OCI-LY7 (cell line): ENCODE measurements around the gene CLGN. TPM values are rescaled to one million over a fixed set of nuclear protein-coding genes. Genes with fewer than 3 reads are reported as not detected.

Experiments
- BruUV-seq: library from RNA; stranded (reverse); fragments of 400-500 nt; replicated peaks from 2 replicates; lab custom pipeline; 2021; lab: Mats Ljungman, UMichigan
- CTCF ChIA-PET: fragments of 300-600 bp; sonication (Branson Sonifier 250); formaldehyde crosslinking; loops from one replicate; lab custom pipeline; 2022; ENCODE audit warnings: antibody characterized with exemption; ENCODE audit not compliant: unreplicated experiment; lab: Charles Lee
- POLR2A ChIA-PET: fragments of 300-600 bp; sonication (Branson Sonifier 250); formaldehyde crosslinking; loops from one replicate; lab custom pipeline; 2022; ENCODE audit warnings: antibody characterized with exemption; lab: Charles Lee
- DNase-seq: peaks from one replicate; pipeline ENCODE4 v3.0.0-alpha.2; 2015; ENCODE audit warnings: low spot score
- H2AFZ ChIP-seq: fragments of 200-600 bp; sonication (generic), shearing (Covaris generic); 2 replicates; pipeline ENCODE4 v1.6.1; 2014; ENCODE audit warnings: mild to moderate bottlenecking, antibody characterized with exemption, low read length, moderate library complexity
- H3K27ac ChIP-seq: fragments of 200-600 bp; sonication (generic); 2 replicates; pipeline ENCODE4 v1.5.1; 2014; ENCODE audit warnings: mixed run types, low read depth, mild to moderate bottlenecking, moderate library complexity, low read length, inconsistent platforms; ENCODE audit not compliant: poor library complexity, severe bottlenecking
- H3K36me3 ChIP-seq: fragments of 200-600 bp; sonication (generic); 2 replicates; pipeline ENCODE4 v1.6.1; 2014; ENCODE audit warnings: mild to moderate bottlenecking, antibody characterized with exemption, low read length, moderate library complexity, mixed read lengths; ENCODE audit not compliant: insufficient read depth
- H3K4me1 ChIP-seq: fragments of 200-600 bp; sonication (generic); 2 replicates; pipeline ENCODE4 v1.5.1; 2014; ENCODE audit warnings: mild to moderate bottlenecking, low read length; ENCODE audit not compliant: insufficient read depth, poor library complexity, severe bottlenecking
- H3K4me2 ChIP-seq: fragments of 200-600 bp; sonication (generic); 2 replicates; pipeline ENCODE4 v1.6.1; 2014; ENCODE audit warnings: mild to moderate bottlenecking, low read length
- H3K4me3 ChIP-seq: fragments of 200-600 bp; sonication (generic); 2 replicates; pipeline ENCODE4 v1.5.1; 2014; ENCODE audit warnings: mild to moderate bottlenecking, low read depth, low read length; ENCODE audit not compliant: poor library complexity, severe bottlenecking
- H3K79me2 ChIP-seq: fragments of 200-600 bp; sonication (generic); 2 replicates; pipeline ENCODE4 v1.6.1; 2016; ENCODE audit warnings: low read depth, mild to moderate bottlenecking, low read length, moderate library complexity, mixed read lengths; ENCODE audit not compliant: insufficient read depth
- H3K9me2 ChIP-seq: fragments of 200-600 bp; sonication (generic); 2 replicates; pipeline ENCODE4 v1.6.1; 2016; ENCODE audit warnings: mild to moderate bottlenecking, low read length, mixed read lengths; ENCODE audit not compliant: insufficient read depth
- H3K9me3 ChIP-seq: fragments of 200-600 bp; sonication (generic); 2 replicates; pipeline ENCODE4 v1.6.1; 2014; ENCODE audit warnings: mild to moderate bottlenecking, mixed run types, low read length, mixed read lengths
- H4K20me1 ChIP-seq: fragments of 200-600 bp; sonication (generic); 2 replicates; pipeline ENCODE4 v1.6.1; 2014; ENCODE audit warnings: mild to moderate bottlenecking, antibody characterized with exemption, low read length, moderate library complexity, mixed read lengths; ENCODE audit not compliant: insufficient read depth
- CTCF ChIP-seq: fragments of 200-600 bp; sonication (generic); conservative IDR thresholded peaks from 2 replicates; pipeline ENCODE4 v1.5.1; 2014; ENCODE audit warnings: mild to moderate bottlenecking, antibody characterized with exemption, low read length, moderate library complexity, mixed read lengths
- EZH2phosphoT487 ChIP-seq: fragments of 200-600 bp; sonication (generic); IDR thresholded peaks from 2 replicates; pipeline ENCODE4 v1.6.1; 2018; ENCODE audit warnings: low read depth, borderline replicate concordance, mild to moderate bottlenecking, mixed run types, antibody characterized with exemption, low read length, moderate library complexity, mixed read lengths
- intact Hi-C: fragments of 100-400 bp; cut with micrococcal nuclease; formaldehyde crosslinking; loops from one replicate; pipeline ENCODE4 v1.10.0; 2022; ENCODE audit not compliant: unreplicated experiment
- total RNA-seq, 2 experiments: library from RNA; depleted of rRNA in 1 of 2; stranded (reverse); fragments of >200 nt in 1 of 2; shearing (Covaris generic) in 1 of 2; gene quantifications; 2 replicates each; pipeline ENCODE4 v1.2.3, GENCODE V29; 2014 to 2022

CLGN gene
- total RNA-seq, 2 experiments from 2014 or later, result 1.1 to 2.5 TPM

DNA sequence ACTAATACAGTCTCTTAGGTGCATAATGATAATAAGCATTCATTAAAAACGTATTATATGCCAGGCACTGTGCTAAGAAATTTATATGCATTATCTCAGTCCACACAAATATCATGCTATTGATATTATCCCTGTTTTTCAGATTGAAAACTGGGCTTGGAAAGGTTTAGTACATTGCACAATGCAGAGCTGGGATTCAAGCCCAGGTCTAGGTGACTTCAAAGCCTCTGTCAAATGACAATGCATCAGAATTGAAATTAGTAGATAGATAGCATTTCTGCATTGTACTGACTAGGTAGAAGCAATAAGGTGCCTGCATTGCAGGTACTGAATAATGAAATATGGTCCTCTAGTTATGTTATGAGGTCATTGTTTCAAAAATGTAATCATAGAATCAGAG is 72.2 kb downstream of the CLGN start:
- no peak overlapping the region for H3K4me3 ChIP-seq
- no peaks in the 10 kb centered on the region for H4K20me1 ChIP-seq
- no peaks in the 10 kb centered on the region for H3K4me1 ChIP-seq
- ChIA-PET POLR2A (no interaction called here), CTCF (no interaction called here)
- no peaks in the 10 kb centered on the region for H3K36me3 ChIP-seq
- no peaks in the 10 kb centered on the region for H3K9me3 ChIP-seq
- DNase-seq, result no peak
- intact Hi-C loops, result no loop called here
- H3K27ac ChIP-seq, result no peak overlapping the region
- H3K79me2 ChIP-seq, result no peaks in the 10 kb centered on the region
- BruUV-seq, result no TSS peak
- H2AFZ ChIP-seq, result no peak overlapping the region
- H3K9me2 ChIP-seq, result no peaks in the 10 kb centered on the region
- H3K4me2 ChIP-seq, result no peak overlapping the region
- no peak for TF ChIP-seq EZH2phosphoT487
- TF ChIP-seq CTCF, result no peak

DNA sequence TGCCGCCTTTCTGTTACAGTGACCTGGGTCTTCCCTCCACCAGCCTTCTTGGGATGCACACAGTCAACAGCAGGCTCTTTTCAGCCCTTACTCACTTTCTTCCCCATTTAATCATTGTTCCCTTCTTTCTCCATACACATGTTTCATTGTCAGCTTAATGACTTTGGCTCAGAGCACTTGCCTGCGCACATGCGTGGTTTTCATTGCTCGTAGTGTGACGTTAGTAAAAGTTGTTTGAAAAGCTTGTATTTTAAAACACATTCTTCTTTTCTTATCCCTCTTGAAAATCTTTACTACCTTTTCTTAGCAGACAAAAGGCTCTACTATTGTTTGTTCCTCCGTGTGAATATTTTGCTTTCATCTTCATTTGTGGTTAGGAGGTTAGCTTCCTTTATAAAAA is 73.7 kb downstream of the CLGN start:
- Histone ChIP-seq H3K4me2 (no peak overlapping the region), H4K20me1 (no peaks in the 10 kb centered on the region), H3K27ac (no peak overlapping the region), H3K4me1 (no peaks in the 10 kb centered on the region), H3K36me3 (no peaks in the 10 kb centered on the region), H3K9me2 (no peaks in the 10 kb centered on the region), H2AFZ (no peak overlapping the region), H3K4me3 (no peak overlapping the region), H3K79me2 (no peaks in the 10 kb centered on the region), H3K9me3 (no peaks in the 10 kb centered on the region)
- no peak for DNase-seq
- ChIA-PET CTCF (no interaction called here), POLR2A (interaction anchor here (1.0 kb wide), 1 partner anchor 22 kb away, joined by 3 read pairs; no protein-coding TSS in a partner anchor)
- TF ChIP-seq EZH2phosphoT487, result no peak
- TF ChIP-seq CTCF, result no peak
- BruUV-seq, result no TSS peak
- intact Hi-C loops, result no loop called here

GRCh38 chr4:140351093-140352075 is 76.1 kb downstream of the CLGN start:
- H3K27ac ChIP-seq, result no peak overlapping the region
- no peaks in the 10 kb centered on the region for H3K9me2 ChIP-seq
- H3K36me3 ChIP-seq, result no peaks in the 10 kb centered on the region
- no peak for DNase-seq
- H3K4me1 ChIP-seq, result no peaks in the 10 kb centered on the region
- H3K9me3 ChIP-seq, result no peaks in the 10 kb centered on the region
- no peak overlapping the region for H2AFZ ChIP-seq
- no peaks in the 10 kb centered on the region for H3K79me2 ChIP-seq
- H4K20me1 ChIP-seq, result no peaks in the 10 kb centered on the region
- no peak overlapping the region for H3K4me2 ChIP-seq
- no TSS peak for BruUV-seq
- POLR2A ChIA-PET, result interaction anchor here (0.7 kb wide), 1 partner anchor 25 kb away, joined by 6 read pairs; no protein-coding TSS in a partner anchor
- TF ChIP-seq EZH2phosphoT487, result no peak
- no peak for TF ChIP-seq CTCF
- intact Hi-C loops, result no loop called here
- no peak overlapping the region for H3K4me3 ChIP-seq
- CTCF ChIA-PET, result no interaction called here
